HCT116 (cell line): Measurements from ENCODE around the gene TELO2. TPM values are rescaled to one million over a fixed set of nuclear protein-coding genes. Genes with fewer than 3 reads are reported as not detected.

Experiments used
- ATAC-seq: fragments of 200-7000 bp; cut with Tn5 transposase; 2 replicates; pipeline ENCODE4 v1.9.1; 2020; ENCODE audit warnings: mild to moderate bottlenecking, moderate library complexity
- BruUV-seq: library from RNA; stranded (reverse); fragments of 400-500 nt; replicated peaks from 2 replicates; lab custom pipeline; 2021; lab: Mats Ljungman, UMichigan
- CTCF ChIA-PET: fragments of 300-600 bp; sonication (Branson Sonifier 250); formaldehyde crosslinking; loops from one replicate; lab custom pipeline; 2021; ENCODE audit warnings: antibody characterized with exemption; lab: Charles Lee
- POLR2A ChIA-PET: fragments of 300-600, 350-600 bp; sonication (Branson Sonifier 250); formaldehyde crosslinking; loops from one replicate; lab custom pipeline; 2021; ENCODE audit warnings: antibody characterized with exemption; lab: Charles Lee
- RAD21 ChIA-PET, 2 experiments: fragments of 300-600 bp; sonication (Branson Sonifier 250); formaldehyde crosslinking; loops; one replicate each; lab custom pipeline; 2023; ENCODE audit warnings: low total read pairs in 2 of 2; ENCODE audit not compliant: uncharacterized antibody in 2 of 2, unreplicated experiment in 2 of 2, low non-redundant PET in 1 of 2; lab: Charles Lee
- DNase-seq: peaks from one replicate; pipeline ENCODE4 v3.0.0-alpha.2; 2010; ENCODE audit warnings: low read depth, low spot score
- H2AFZ ChIP-seq: fragments of 200-600 bp; shearing (Covaris generic), sonication (generic); 2 replicates; pipeline ENCODE4 v1.6.1; 2017; ENCODE audit warnings: low read depth, mixed run types, mixed read lengths, antibody characterized with exemption, low read length; ENCODE audit not compliant: poor library complexity, severe bottlenecking
- H3K27ac ChIP-seq: 2 replicates; pipeline ENCODE4 v1.5.1; 2012; ENCODE audit warnings: low read depth, low read length
- H3K27me3 ChIP-seq: fragments of 200-600 bp; sonication (generic); 2 replicates; pipeline ENCODE4 v1.6.1; 2016; ENCODE audit warnings: mixed run types, low read length, mixed read lengths; ENCODE audit not compliant: insufficient read depth
- H3K36me3 ChIP-seq, 2 experiments: fragments of 200-500 bp in 1 of 2; fragments of 200-600 bp in 1 of 2; sonication (Bioruptor generic) in 1 of 2; sonication (generic) in 1 of 2; 2 replicates each; pipeline versions ENCODE4 v1.5.1 to v1.6.1; 2014 to 2016; ENCODE audit warnings: low read length in 2 of 2, inconsistent platforms in 1 of 2, mixed read lengths in 1 of 2, mixed run types in 1 of 2; ENCODE audit not compliant: insufficient read depth in 2 of 2, control insufficient read depth in 1 of 2
- H3K4me1 ChIP-seq, 2 experiments: fragments of 200-600 bp in 1 of 2; sonication (generic) in 1 of 2; 2 replicates each; pipeline versions ENCODE4 v1.5.1 to v1.6.1; 2012 to 2017; ENCODE audit warnings: low read length in 2 of 2, inconsistent platforms in 1 of 2, mild to moderate bottlenecking in 1 of 2, mixed read lengths in 1 of 2, mixed run types in 1 of 2, moderate library complexity in 1 of 2; ENCODE audit not compliant: insufficient read depth in 2 of 2, control insufficient read depth in 1 of 2
- H3K4me2 ChIP-seq: fragments of 200-600 bp; sonication (generic); 2 replicates; pipeline ENCODE4 v1.6.1; 2017; ENCODE audit warnings: mixed run types, low read length, mixed read lengths
- H3K4me3 ChIP-seq, 2 experiments: fragments of 200-600 bp in 1 of 2; sonication (generic) in 1 of 2; replicated peaks in 1 of 2; 2 replicates each; pipeline ENCODE4 v1.5.1; 2011 to 2016; ENCODE audit warnings: low read length in 2 of 2, control low read depth in 1 of 2, low read depth in 1 of 2, mild to moderate bottlenecking in 1 of 2, mixed read lengths in 1 of 2, mixed run types in 1 of 2
- H3K79me2 ChIP-seq: fragments of 200-600 bp; sonication (generic); 2 replicates; pipeline ENCODE4 v1.6.1; 2017; ENCODE audit warnings: mild to moderate bottlenecking, mixed run types, low read length, moderate library complexity, mixed read lengths; ENCODE audit not compliant: insufficient read depth
- H3K9ac ChIP-seq: fragments of 200-600 bp; sonication (generic); 2 replicates; pipeline ENCODE4 v1.6.1; 2016; ENCODE audit warnings: low read length, mixed read lengths
- H3K9me2 ChIP-seq: fragments of 200-600 bp; sonication (generic), shearing (Covaris generic); 2 replicates; pipeline ENCODE4 v1.6.1; 2017; ENCODE audit warnings: mixed run types, mild to moderate bottlenecking, moderate library complexity; ENCODE audit not compliant: insufficient read depth
- H3K9me3 ChIP-seq, 2 experiments: fragments of 200-500 bp in 1 of 2; fragments of 200-600 bp in 1 of 2; sonication (Bioruptor generic) in 1 of 2; sonication (generic) in 1 of 2; 2 replicates each; pipeline ENCODE4 v1.6.1; 2014 to 2017; ENCODE audit warnings: low read length in 2 of 2, mixed read lengths in 2 of 2, inconsistent platforms in 1 of 2, low read depth in 1 of 2, mild to moderate bottlenecking in 1 of 2, mixed run types in 1 of 2, moderate library complexity in 1 of 2; ENCODE audit not compliant: control insufficient read depth in 1 of 2, insufficient read depth in 1 of 2
- H4K20me1 ChIP-seq: fragments of 200-600 bp; sonication (generic), shearing (Covaris generic); 2 replicates; pipeline ENCODE4 v1.6.1; 2017; ENCODE audit warnings: mixed run types, mild to moderate bottlenecking, moderate library complexity; ENCODE audit not compliant: insufficient read depth
- EZH2 ChIP-seq: fragments of 200-600 bp; sonication (generic); IDR thresholded peaks from 2 replicates; pipeline ENCODE4 v1.6.1; 2017; ENCODE audit warnings: antibody characterized with exemption, mixed run types
- MAX ChIP-seq: IDR thresholded peaks from 2 replicates; pipeline ENCODE4 v1.6.1; 2012
- POLR2AphosphoS5 ChIP-seq: IDR thresholded peaks from 2 replicates; pipeline ENCODE4 v1.6.1; 2011; ENCODE audit warnings: mild to moderate bottlenecking, low read depth, low read length, moderate library complexity
- TCF7L2 ChIP-seq: IDR thresholded peaks from 2 replicates; pipeline ENCODE4 v1.7.0; 2011; ENCODE audit warnings: borderline replicate concordance, inconsistent platforms; ENCODE audit not compliant: insufficient read depth, insufficient read length; ENCODE audit errors: extremely low read depth
- ZBTB33 ChIP-seq: IDR thresholded peaks from 2 replicates; pipeline ENCODE4 v1.6.1; 2011; ENCODE audit warnings: mild to moderate bottlenecking, low read length, moderate library complexity; ENCODE audit not compliant: insufficient replicate concordance; ENCODE audit errors: extremely low read depth
- intact Hi-C: fragments of 100-400 bp; cut with micrococcal nuclease; formaldehyde crosslinking; loops from 2 replicates; pipeline ENCODE4 v1.10.0; 2022
- total RNA-seq: library from RNA; stranded (reverse); gene quantifications from one replicate; pipeline ENCODE4 v1.2.1, GENCODE V29; 2021; ENCODE audit not compliant: unreplicated experiment
- TF ChIP-seq, protein P1 (sequence below): IDR thresholded peaks from 2 replicates; pipeline ENCODE4 v1.6.1; 2012

TELO2 gene
- total RNA-seq, 1 experiment from 2014 or later: 74.3 TPM

DNA sequence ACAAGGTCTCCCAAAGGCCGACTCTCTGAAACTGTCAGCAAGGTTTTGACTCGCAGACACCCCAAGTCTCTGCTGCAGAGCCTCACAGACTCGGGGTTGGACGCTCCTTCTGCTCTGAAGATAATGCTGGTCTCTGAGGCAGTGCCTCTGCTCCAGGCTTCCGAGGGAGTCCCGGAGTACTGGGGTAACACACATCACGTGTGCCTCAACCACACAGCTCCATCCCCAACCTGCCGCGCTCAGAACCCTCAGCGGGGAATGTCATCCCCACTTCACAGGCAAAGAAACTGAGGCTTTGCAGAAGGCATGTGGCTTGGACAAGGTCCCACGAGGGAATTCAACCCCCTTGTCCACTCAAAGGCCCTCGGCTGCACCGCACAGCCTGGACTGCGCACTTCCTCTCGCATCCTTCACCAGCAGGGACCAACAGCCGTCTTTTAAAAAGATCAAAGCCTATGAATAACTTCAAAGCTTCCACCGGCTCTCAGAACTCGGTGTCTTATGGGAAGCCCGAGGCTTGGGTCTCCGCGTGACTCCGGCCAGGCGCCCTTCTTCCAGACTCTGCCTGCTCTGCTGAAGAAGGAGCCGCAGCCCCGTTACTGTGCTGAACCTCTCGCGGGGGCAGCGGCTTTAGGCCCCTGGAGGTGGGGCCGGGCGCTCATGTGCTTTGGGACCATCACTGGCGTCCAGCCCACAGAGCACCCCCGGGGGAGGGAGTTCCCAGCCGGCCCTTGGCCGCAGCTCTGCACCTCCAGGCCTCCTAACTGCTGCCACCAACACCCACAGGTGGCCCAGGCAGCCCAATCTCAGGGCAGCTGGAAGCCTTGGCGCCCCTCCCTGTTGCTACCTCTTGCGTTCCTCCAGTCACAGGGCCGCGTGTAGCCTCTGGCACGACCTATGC lies 42.5 kb downstream of the TELO2 start:
- DNase-seq: no peak
- CTCF ChIA-PET: no interaction called here
- RAD21 ChIA-PET: interaction anchor here in 1 of 2 experiments (0.6 kb wide), 1 partner anchor 75 kb away, joined by 3 read pairs; no protein-coding TSS in a partner anchor

More for the DNA sequence above, 42.5 kb downstream of the TELO2 start:
- H3K9me3 ChIP-seq: no peaks in the 10 kb centered on the region
- no peaks in the 10 kb centered on the region for H4K20me1 ChIP-seq
- POLR2A ChIA-PET: no interaction called here
- H3K27me3 ChIP-seq: no peaks in the 10 kb centered on the region
- intact Hi-C loops: no loop called here
- no peak overlapping the region for H3K9ac ChIP-seq
- H2AFZ ChIP-seq: no peak overlapping the region
- BruUV-seq: no TSS peak
- TF ChIP-seq POLR2AphosphoS5: no peak
- TF ChIP-seq ZBTB33: no peak
- peak; percentile 43 for TF ChIP-seq TCF7L2
- no peak for TF ChIP-seq MAX
- no peak for TF ChIP-seq EZH2
- TF ChIP-seq, protein P1, sequence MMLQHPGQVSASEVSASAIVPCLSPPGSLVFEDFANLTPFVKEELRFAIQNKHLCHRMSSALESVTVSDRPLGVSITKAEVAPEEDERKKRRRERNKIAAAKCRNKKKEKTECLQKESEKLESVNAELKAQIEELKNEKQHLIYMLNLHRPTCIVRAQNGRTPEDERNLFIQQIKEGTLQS: no peak
- H3K4me2 ChIP-seq: no peak overlapping the region
- no peak overlapping the region for H3K27ac ChIP-seq
- ATAC-seq: no peak
- no peaks in the 10 kb centered on the region for H3K79me2 ChIP-seq
- H3K36me3 ChIP-seq: no peaks in the 10 kb centered on the region
- H3K4me3 ChIP-seq: no peak overlapping the region
- no peaks in the 10 kb centered on the region for H3K4me1 ChIP-seq
- H3K9me2 ChIP-seq: no peaks in the 10 kb centered on the region
